22Rv1 (cell line): ENCODE data around the gene RAD21L1.
"Not testable (repeated sequence)": the region's sequence is repeated elsewhere in the genome, so short reads cannot be mapped to it uniquely, and the experiment has no call there.

Source experiments
- H3K27ac ChIP-seq: fragments of 450-650 bp; 2 replicates; pipeline ENCODE4 v1.5.1; 2017
- CTCF ChIP-seq: fragments of 450-650 bp; IDR thresholded peaks from 2 replicates; pipeline ENCODE4 v1.5.1; 2017; ENCODE audit warnings: mild to moderate bottlenecking
- ZFX ChIP-seq: fragments of 450-650 bp; IDR thresholded peaks from 2 replicates; pipeline ENCODE4 v1.6.1; 2017; ENCODE audit warnings: antibody characterized with exemption, borderline replicate concordance

Gene RAD21L1

GRCh38 chr20:1247689-1248088, 21.8 kb downstream of the RAD21L1 start:
- H3K27ac ChIP-seq: no peak overlapping the region
- TF ChIP-seq ZFX: no peak
- no peak for TF ChIP-seq CTCF

GRCh38 chr20:1250282-1250681, 24.4 kb downstream of the RAD21L1 start:
- not testable (repeated sequence) for H3K27ac ChIP-seq

- TF ChIP-seq CTCF (no peak), ZFX (no peak)
- no peak overlapping the region for H3K27ac ChIP-seq
These were observed 26.6 kb downstream of the RAD21L1 start for GRCh38 chr20:1252416-1252815.

GRCh38 chr20:1254254-1254653, 28.4 kb downstream of the RAD21L1 start:
- TF ChIP-seq ZFX (no peak), CTCF (no peak)
- H3K27ac ChIP-seq: no peak overlapping the region

GRCh38 chr20:1255675-1256074, 29.8 kb downstream of the RAD21L1 start:
- TF ChIP-seq ZFX (no peak), CTCF (no peak)

GRCh38 chr20:1263853-1264252, 38.0 kb downstream of the RAD21L1 start:
- TF ChIP-seq CTCF (no peak), ZFX (no peak)
- H3K27ac ChIP-seq: no peak overlapping the region

More at GRCh38 chr20:1255675-1256074, 29.8 kb downstream of the RAD21L1 start:
- H3K27ac ChIP-seq: no peak overlapping the region

GRCh38 chr20:1264727-1265126, 38.9 kb downstream of the RAD21L1 start:
- no peak for TF ChIP-seq CTCF
- no peak for TF ChIP-seq ZFX
- H3K27ac ChIP-seq: no peak overlapping the region

GRCh38 chr20:1265226-1265915, 39.5 kb downstream of the RAD21L1 start:
- TF ChIP-seq CTCF: no peak
- no peak for TF ChIP-seq ZFX
- H3K27ac ChIP-seq: no peak overlapping the region
